Measurements from ENCODE around the gene CYB5R2.

Gene CYB5R2

DNA sequence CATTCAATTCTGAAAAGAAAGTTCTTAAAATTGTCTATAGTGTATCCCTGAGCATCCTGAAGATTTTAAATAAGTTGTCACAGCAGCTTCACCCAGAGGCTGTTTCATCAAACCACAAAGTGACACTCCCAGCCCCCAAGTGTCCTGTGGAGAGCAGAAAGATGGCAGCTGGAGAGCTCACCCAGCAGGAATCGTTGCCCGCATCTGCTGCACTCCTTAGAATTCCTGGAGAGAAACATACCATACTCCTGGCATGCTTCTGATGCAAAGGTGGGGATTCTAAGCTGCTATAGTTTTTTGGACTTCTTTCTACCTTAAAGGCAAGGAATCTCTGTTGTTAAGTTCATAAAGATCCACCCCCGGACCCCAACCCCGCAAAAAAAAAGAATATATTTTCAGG is 13.5 kb upstream of the CYB5R2 start:
- Histone ChIP-seq H2BK12ac (ENCODE audit: low read length in 2 of 2) (no peak overlapping the region), H2AFZ (ENCODE audit: low read depth, low read length) (no peak overlapping the region), H3K23ac (ENCODE audit: low read length in 2 of 2) (no peak overlapping the region), H2AK5ac (ENCODE audit: low read length, severe bottlenecking) (no peak overlapping the region), H2BK120ac (ENCODE audit: low read depth, low read length) (no peak overlapping the region), H4K91ac (ENCODE audit: low read length) (no peak overlapping the region), H3K9ac (ENCODE audit: low read length) (no peak overlapping the region), H3K36me3 (ENCODE audit: control insufficient read depth in 1 of 2, insufficient read depth in 2 of 2, low read depth in 1 of 2, low read length in 2 of 2) (no peaks in the 10 kb centered on the region), H4K8ac (ENCODE audit: low read length) (no peak overlapping the region), H2BK5ac (ENCODE audit: low read depth, low read length, poor library complexity, severe bottlenecking) (no peak overlapping the region), H3K9me3 (ENCODE audit: control insufficient read depth, low read length) (no peaks in the 10 kb centered on the region), H3K27me3 (ENCODE audit: control insufficient read depth in 1 of 2, insufficient read depth in 1 of 2, low read length in 2 of 2) (peaks cover 8 to 20% of the 10 kb centered on the region in 2 experiments), H3K79me1 (replicated peaks; ENCODE audit: low read length, poor library complexity, severe bottlenecking) (no peaks in the 10 kb centered on the region), H3K27ac (ENCODE audit: low read length, poor library complexity, severe bottlenecking) (no peak overlapping the region), H3K18ac (ENCODE audit: low read depth in 1 of 2, low read length in 2 of 2) (no peak overlapping the region), H3K4me3 (ENCODE audit: insufficient read depth in 1 of 2, low read depth in 1 of 2, low read length in 2 of 2) (no peak overlapping the region), H3K4me2 (ENCODE audit: low read length, poor library complexity, severe bottlenecking) (no peak overlapping the region), H3K4me1 (ENCODE audit: control insufficient read depth, insufficient read depth, low read depth, low read length) (no peaks in the 10 kb centered on the region), H3K4ac (ENCODE audit: low read depth in 1 of 2, low read length in 2 of 2) (no peak overlapping the region), H3K14ac (ENCODE audit: low read length in 2 of 2) (no peak overlapping the region), H2BK15ac (ENCODE audit: low read depth, poor library complexity, severe bottlenecking) (no peak overlapping the region)
- no peak for DNase-seq
- WGBS, result no CpG with 5 or more reads among the region's 4 CpGs

DNA sequence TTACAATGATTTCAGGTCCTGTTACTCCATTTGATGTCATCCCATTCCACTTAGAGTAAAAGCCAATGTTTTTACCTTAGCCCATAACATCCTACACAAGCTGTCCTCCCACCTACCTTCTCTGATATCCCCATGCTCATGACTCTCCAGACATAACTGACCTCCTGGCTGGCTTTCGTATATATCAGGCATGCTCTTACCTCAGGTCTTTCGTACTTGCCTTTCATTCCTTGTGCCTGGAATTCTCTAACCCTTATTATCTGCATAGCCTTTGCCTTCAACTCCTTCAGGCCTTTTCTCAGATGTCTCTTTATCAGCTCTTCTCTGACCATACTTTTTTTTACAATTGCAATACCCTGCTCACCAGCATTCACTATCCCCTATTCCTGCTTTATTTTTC is 10.3 kb upstream of the CYB5R2 start:
- H3K4me3 ChIP-seq (ENCODE audit: insufficient read depth in 1 of 2, low read depth in 1 of 2, low read length in 2 of 2), result no peak overlapping the region
- no peak overlapping the region for H4K8ac ChIP-seq (ENCODE audit: low read length)
- H3K27ac ChIP-seq (ENCODE audit: low read length, poor library complexity, severe bottlenecking), result no peak overlapping the region
- H3K4me2 ChIP-seq (ENCODE audit: low read length, poor library complexity, severe bottlenecking), result no peak overlapping the region
- H2BK120ac ChIP-seq (ENCODE audit: low read depth, low read length), result no peak overlapping the region
- no peak for DNase-seq
- no peaks in the 10 kb centered on the region for H3K79me1 ChIP-seq (replicated peaks; ENCODE audit: low read length, poor library complexity, severe bottlenecking)
- H2AK5ac ChIP-seq (ENCODE audit: low read length, severe bottlenecking), result no peak overlapping the region
- H3K23ac ChIP-seq (ENCODE audit: low read length in 2 of 2), result no peak overlapping the region
- no peak overlapping the region for H4K91ac ChIP-seq (ENCODE audit: low read length)
- no peak overlapping the region for H3K14ac ChIP-seq (ENCODE audit: low read length in 2 of 2)
- no peak overlapping the region for H2BK12ac ChIP-seq (ENCODE audit: low read length in 2 of 2)
- no peak overlapping the region for H2BK15ac ChIP-seq (ENCODE audit: low read depth, poor library complexity, severe bottlenecking)
- H2AFZ ChIP-seq (ENCODE audit: low read depth, low read length), result no peak overlapping the region
- H3K9ac ChIP-seq (ENCODE audit: low read length), result no peak overlapping the region
- no peak overlapping the region for H3K4ac ChIP-seq (ENCODE audit: low read depth in 1 of 2, low read length in 2 of 2)
- WGBS, result 76% methylated on average over 2 of the region's 2 CpGs
- H3K9me3 ChIP-seq (ENCODE audit: control insufficient read depth, low read length), result peaks cover 4% of the 10 kb centered on the region
- H2BK5ac ChIP-seq (ENCODE audit: low read depth, low read length, poor library complexity, severe bottlenecking), result no peak overlapping the region
- no peak overlapping the region for H3K18ac ChIP-seq (ENCODE audit: low read depth in 1 of 2, low read length in 2 of 2)
- H3K4me1 ChIP-seq (ENCODE audit: control insufficient read depth, insufficient read depth, low read depth, low read length), result no peaks in the 10 kb centered on the region
- H3K27me3 ChIP-seq (ENCODE audit: control insufficient read depth in 1 of 2, insufficient read depth in 1 of 2, low read length in 2 of 2), result peaks cover 0 to 12% of the 10 kb centered on the region in 2 experiments
- no peaks in the 10 kb centered on the region for H3K36me3 ChIP-seq (ENCODE audit: control insufficient read depth in 1 of 2, insufficient read depth in 2 of 2, low read depth in 1 of 2, low read length in 2 of 2)

DNA sequence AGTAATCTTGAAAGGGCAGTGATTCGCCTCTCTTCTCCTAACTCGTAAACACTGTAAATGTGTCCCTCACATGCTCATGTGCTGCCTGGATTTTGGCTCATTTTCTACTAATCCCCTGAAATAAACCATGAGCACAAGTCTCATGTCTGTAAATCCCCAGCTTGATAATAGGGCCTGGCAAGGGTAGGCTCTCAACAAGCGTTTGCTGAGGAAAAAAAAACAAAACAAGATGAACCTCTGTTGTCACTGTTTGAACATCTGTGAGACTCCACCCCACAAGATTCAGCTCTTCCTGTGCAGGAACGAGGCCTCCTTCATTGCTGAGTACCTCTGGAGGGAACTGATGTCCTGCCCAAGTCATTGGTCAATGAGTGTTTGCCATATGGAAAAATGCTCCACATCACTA is 4.5 kb upstream of the CYB5R2 start:
- no peak overlapping the region for H4K91ac ChIP-seq (ENCODE audit: low read length)

GRCh38 chr11:7677071-7677470 is 3.8 kb upstream of the CYB5R2 start:
- no peaks in the 10 kb centered on the region for H3K27me3 ChIP-seq (ENCODE audit: control insufficient read depth in 1 of 2, insufficient read depth in 1 of 2, low read length in 2 of 2)
- H3K79me1 ChIP-seq (replicated peaks; ENCODE audit: low read length, poor library complexity, severe bottlenecking), result no peaks in the 10 kb centered on the region
- H4K91ac ChIP-seq (ENCODE audit: low read length), result no peak overlapping the region
- peak overlapping the region; percentile 22 for H3K9ac ChIP-seq (ENCODE audit: low read length)
- no peak overlapping the region for H3K4me2 ChIP-seq (ENCODE audit: low read length, poor library complexity, severe bottlenecking)
- no peak overlapping the region for H3K14ac ChIP-seq (ENCODE audit: low read length in 2 of 2)
- H3K4ac ChIP-seq (ENCODE audit: low read depth in 1 of 2, low read length in 2 of 2), result no peak overlapping the region
- H2BK15ac ChIP-seq (ENCODE audit: low read depth, poor library complexity, severe bottlenecking), result no peak overlapping the region
- no peak overlapping the region for H2BK12ac ChIP-seq (ENCODE audit: low read length in 2 of 2)
- H2AK5ac ChIP-seq (ENCODE audit: low read length, severe bottlenecking), result no peak overlapping the region
- no peak overlapping the region for H2AFZ ChIP-seq (ENCODE audit: low read depth, low read length)
- H3K18ac ChIP-seq (ENCODE audit: low read depth in 1 of 2, low read length in 2 of 2), result no peak overlapping the region
- H2BK5ac ChIP-seq (ENCODE audit: low read depth, low read length, poor library complexity, severe bottlenecking), result no peak overlapping the region
- 96% methylated on average over 4 of the region's 5 CpGs for WGBS
- no peak overlapping the region for H2BK120ac ChIP-seq (ENCODE audit: low read depth, low read length)
- peaks cover 4% of the 10 kb centered on the region for H3K9me3 ChIP-seq (ENCODE audit: control insufficient read depth, low read length)
- H3K4me1 ChIP-seq (ENCODE audit: control insufficient read depth, insufficient read depth, low read depth, low read length), result peaks cover 16% of the 10 kb centered on the region
- H3K27ac ChIP-seq (ENCODE audit: low read length, poor library complexity, severe bottlenecking), result no peak overlapping the region
- H3K23ac ChIP-seq (ENCODE audit: low read length in 2 of 2), result no peak overlapping the region
- H3K4me3 ChIP-seq (ENCODE audit: insufficient read depth in 1 of 2, low read depth in 1 of 2, low read length in 2 of 2), result no peak overlapping the region
- peak; percentile 38 for DNase-seq
- H4K8ac ChIP-seq (ENCODE audit: low read length), result no peak overlapping the region
- no peaks in the 10 kb centered on the region for H3K36me3 ChIP-seq (ENCODE audit: control insufficient read depth in 1 of 2, insufficient read depth in 2 of 2, low read depth in 1 of 2, low read length in 2 of 2)

More for the DNA sequence above, 4.5 kb upstream of the CYB5R2 start:
- no peak overlapping the region for H3K4ac ChIP-seq (ENCODE audit: low read depth in 1 of 2, low read length in 2 of 2)
- H3K36me3 ChIP-seq (ENCODE audit: control insufficient read depth in 1 of 2, insufficient read depth in 2 of 2, low read depth in 1 of 2, low read length in 2 of 2), result no peaks in the 10 kb centered on the region
- no peak overlapping the region for H2BK12ac ChIP-seq (ENCODE audit: low read length in 2 of 2)
- WGBS, result 22% methylated on average over 4 of the region's 4 CpGs
- peaks cover 11% of the 10 kb centered on the region for H3K4me1 ChIP-seq (ENCODE audit: control insufficient read depth, insufficient read depth, low read depth, low read length)
- no peak overlapping the region for H4K8ac ChIP-seq (ENCODE audit: low read length)
- no peak overlapping the region for H3K27ac ChIP-seq (ENCODE audit: low read length, poor library complexity, severe bottlenecking)
- H3K4me2 ChIP-seq (ENCODE audit: low read length, poor library complexity, severe bottlenecking), result no peak overlapping the region
- peaks cover 4% of the 10 kb centered on the region for H3K9me3 ChIP-seq (ENCODE audit: control insufficient read depth, low read length)
- no peak overlapping the region for H3K18ac ChIP-seq (ENCODE audit: low read depth in 1 of 2, low read length in 2 of 2)
- H3K4me3 ChIP-seq (ENCODE audit: insufficient read depth in 1 of 2, low read depth in 1 of 2, low read length in 2 of 2), result no peak overlapping the region
- no peak overlapping the region for H3K14ac ChIP-seq (ENCODE audit: low read length in 2 of 2)
- H2BK120ac ChIP-seq (ENCODE audit: low read depth, low read length), result no peak overlapping the region
- H2BK5ac ChIP-seq (ENCODE audit: low read depth, low read length, poor library complexity, severe bottlenecking), result no peak overlapping the region
- DNase-seq, result peak; percentile 16
- H3K79me1 ChIP-seq (replicated peaks; ENCODE audit: low read length, poor library complexity, severe bottlenecking), result no peaks in the 10 kb centered on the region
- H2BK15ac ChIP-seq (ENCODE audit: low read depth, poor library complexity, severe bottlenecking), result no peak overlapping the region
- H2AK5ac ChIP-seq (ENCODE audit: low read length, severe bottlenecking), result no peak overlapping the region
- no peak overlapping the region for H3K9ac ChIP-seq (ENCODE audit: low read length)
- H2AFZ ChIP-seq (ENCODE audit: low read depth, low read length), result no peak overlapping the region
- H3K27me3 ChIP-seq (ENCODE audit: control insufficient read depth in 1 of 2, insufficient read depth in 1 of 2, low read length in 2 of 2), result peaks cover 0 to under 1% of the 10 kb centered on the region in 2 experiments
- H3K23ac ChIP-seq (ENCODE audit: low read length in 2 of 2), result no peak overlapping the region

Data from mesenchymal stem cell (in vitro differentiated cells and primary cell).